Stimulated activated CD4-positive, alpha-beta T cell treated with anti-CD3 and anti-CD28 coated beads, Interleukin-2, amount 100 ng/mL, for 24 hours (primary cell): ENCODE results near the gene SPINT2.
"Not testable (repeated sequence)": the region's sequence is repeated elsewhere in the genome, so short reads cannot be mapped to it uniquely, and the experiment has no call there.

Source experiments
- DNase-seq, 2 donors: peaks; one replicate each; pipeline ENCODE4 v3.0.0-alpha.2; 2020

The SPINT2 gene

GRCh38 chr19:38243279-38243673 is 21.1 kb upstream of the SPINT2 start:
- no peak for DNase-seq

- DNase-seq, result no peak
Observed at GRCh38 chr19:38245826-38246498, 18.4 kb upstream of the SPINT2 start.

- DNase-seq, result no peak
Observed at GRCh38 chr19:38247126-38247525, 17.2 kb upstream of the SPINT2 start.

- DNase-seq, result no peak
Observed at GRCh38 chr19:38247734-38248268, 16.6 kb upstream of the SPINT2 start.

GRCh38 chr19:38248421-38248820 is 16.0 kb upstream of the SPINT2 start:
- no peak for DNase-seq

GRCh38 chr19:38250428-38250820 is 13.9 kb upstream of the SPINT2 start:
- no peak for DNase-seq

GRCh38 chr19:38250821-38251563 is 13.4 kb upstream of the SPINT2 start:
- DNase-seq, result no peak

- DNase-seq, result no peak
Observed at GRCh38 chr19:38251564-38252051, 12.8 kb upstream of the SPINT2 start.

GRCh38 chr19:38252385-38252784 is 12.0 kb upstream of the SPINT2 start:
- DNase-seq, result no peak

- DNase-seq, result no peak
Observed at GRCh38 chr19:38252941-38253691, 11.3 kb upstream of the SPINT2 start.

- no peak for DNase-seq
Observed at GRCh38 chr19:38253788-38254187, 10.6 kb upstream of the SPINT2 start.

GRCh38 chr19:38255383-38256014 is 8.9 kb upstream of the SPINT2 start:
- no peak for DNase-seq

- not testable (repeated sequence) for DNase-seq
Observed at GRCh38 chr19:38261942-38262341, 2.4 kb upstream of the SPINT2 start.

- DNase-seq, result no peak
Observed at GRCh38 chr19:38262585-38263268, 1.6 kb upstream of the SPINT2 start.

- peak; percentile 63 to 81 for DNase-seq
Observed at GRCh38 chr19:38263689-38264485, 486 bp upstream of the SPINT2 start.

- DNase-seq, result no peak
Observed at GRCh38 chr19:38265213-38265861, 964 bp downstream of the SPINT2 start.

- no peak for DNase-seq
Observed at GRCh38 chr19:38265921-38266429, 1.6 kb downstream of the SPINT2 start.

GRCh38 chr19:38266981-38267597 is 2.7 kb downstream of the SPINT2 start:
- DNase-seq, result no peak

GRCh38 chr19:38267761-38268483 is 3.5 kb downstream of the SPINT2 start:
- DNase-seq, result no peak
